PC-9 (cell line): ENCODE data around the gene ALCAM. TPM values are rescaled to one million over a fixed set of nuclear protein-coding genes. Genes with fewer than 3 reads are reported as not detected.

ENCODE experiments used
- BruUV-seq: library from RNA; stranded (reverse); fragments of 400-500 nt; replicated peaks from 2 replicates; lab custom pipeline; 2021; lab: Mats Ljungman, UMichigan
- CTCF ChIA-PET: fragments of 300-600 bp; sonication (Branson Sonifier 250); formaldehyde crosslinking; loops from one replicate; lab custom pipeline; 2022; ENCODE audit warnings: antibody characterized with exemption; lab: Charles Lee
- POLR2A ChIA-PET: fragments of 300-600 bp; sonication (Branson Sonifier 250); formaldehyde crosslinking; loops from one replicate; lab custom pipeline; 2022; ENCODE audit warnings: antibody characterized with exemption; ENCODE audit not compliant: unreplicated experiment; lab: Charles Lee
- DNase-seq, 2 experiments: peaks; one replicate each; pipeline versions ENCODE4 v3.0.0 to v3.0.0-alpha.2; 2015 to 2022; ENCODE audit warnings: mixed read lengths in 1 of 2
- H2AFZ ChIP-seq: fragments of 200-600 bp; sonication (generic); 2 replicates; pipeline ENCODE4 v1.8.1; 2017; ENCODE audit warnings: antibody characterized with exemption
- H3F3A ChIP-seq: fragments of 200-600 bp; sonication (generic); 2 replicates; pipeline ENCODE4 v1.8.1; 2017; ENCODE audit warnings: antibody characterized with exemption, mild to moderate bottlenecking, low read depth; ENCODE audit not compliant: insufficient read depth
- H3K27ac ChIP-seq: fragments of 200-600 bp; sonication (generic); 2 replicates; pipeline ENCODE4 v1.6.1; 2016; ENCODE audit warnings: mixed run types
- H3K27me3 ChIP-seq: fragments of 200-600 bp; sonication (generic); 2 replicates; pipeline ENCODE4 v1.6.1; 2016; ENCODE audit warnings: low read depth, mixed run types; ENCODE audit not compliant: insufficient read depth
- H3K36me3 ChIP-seq: fragments of 200-600 bp; sonication (generic); 2 replicates; pipeline ENCODE4 v1.6.1; 2016; ENCODE audit warnings: low read depth, mixed run types
- H3K4me1 ChIP-seq: fragments of 200-600 bp; sonication (generic); replicated peaks from 2 replicates; pipeline ENCODE4 v1.6.1; 2016; ENCODE audit warnings: mixed run types; ENCODE audit not compliant: insufficient read depth
- H3K4me2 ChIP-seq: fragments of 200-600 bp; sonication (generic); 2 replicates; pipeline ENCODE4 v1.6.1; 2017; ENCODE audit warnings: mixed run types
- H3K4me3 ChIP-seq: fragments of 200-600 bp; sonication (generic); 2 replicates; pipeline ENCODE4 v1.6.1; 2016; ENCODE audit warnings: mixed run types
- H3K79me2 ChIP-seq: fragments of 200-600 bp; sonication (generic); 2 replicates; pipeline ENCODE4 v1.6.1; 2017; ENCODE audit warnings: low read depth, mixed run types
- H3K9me2 ChIP-seq: fragments of 200-600 bp; sonication (generic); 2 replicates; pipeline ENCODE4 v1.8.1; 2017; ENCODE audit warnings: mild to moderate bottlenecking; ENCODE audit not compliant: insufficient read depth
- H3K9me3 ChIP-seq: fragments of 200-600 bp; sonication (generic); 2 replicates; pipeline ENCODE4 v1.8.1; 2016; ENCODE audit warnings: low read depth; ENCODE audit not compliant: insufficient read depth
- H4K20me1 ChIP-seq: fragments of 200-600 bp; sonication (generic); 2 replicates; pipeline ENCODE4 v1.8.1; 2017; ENCODE audit not compliant: insufficient read depth
- CTCF ChIP-seq: fragments of 200-600 bp; sonication (generic); conservative IDR thresholded peaks from 2 replicates; pipeline ENCODE4 v1.6.1; 2017; ENCODE audit warnings: mixed run types, antibody characterized with exemption, mild to moderate bottlenecking, moderate library complexity
- EZH2 ChIP-seq: fragments of 200-600 bp; sonication (generic); IDR thresholded peaks from 2 replicates; pipeline ENCODE4 v1.8.0; 2017; ENCODE audit warnings: antibody characterized with exemption, low read depth
- intact Hi-C: fragments of 100-400 bp; cut with micrococcal nuclease; formaldehyde crosslinking; loops from one replicate; pipeline ENCODE4 v1.10.0; 2022; ENCODE audit not compliant: unreplicated experiment
- total RNA-seq: library from RNA; stranded (reverse); gene quantifications from 2 replicates; pipeline ENCODE4 v1.2.3, GENCODE V29; 2021

The ALCAM gene
- total RNA-seq, 1 experiment from 2014 or later, result 132 TPM

- TF ChIP-seq CTCF, result no peak
- no peak for TF ChIP-seq EZH2
- no peak overlapping the region for H3K4me2 ChIP-seq
- no peaks in the 10 kb centered on the region for H3K27me3 ChIP-seq
- H3K79me2 ChIP-seq, result peaks cover 6% of the 10 kb centered on the region; the same call in 1 of the 2 replicates
- ChIA-PET POLR2A (no interaction called here), CTCF (no interaction called here)
- H3K36me3 ChIP-seq, result peaks cover 11% of the 10 kb centered on the region; the same call in 1 of the 2 replicates
- intact Hi-C loops, result loop anchor here (5.0 kb wide), 1 partner anchor 1818 kb away; no protein-coding TSS in a partner anchor
- H3K27ac ChIP-seq, result no peak overlapping the region
- H2AFZ ChIP-seq, result no peak overlapping the region
- DNase-seq, result no peak
- no peaks in the 10 kb centered on the region for H3K9me2 ChIP-seq
- no TSS peak for BruUV-seq
- H3K4me3 ChIP-seq, result no peak overlapping the region
- peaks cover 30% of the 10 kb centered on the region for H3K4me1 ChIP-seq
- H4K20me1 ChIP-seq, result no peaks in the 10 kb centered on the region
- H3F3A ChIP-seq, result peaks cover 25% of the 10 kb centered on the region
- H3K9me3 ChIP-seq, result peaks cover 17% of the 10 kb centered on the region
Observed at GRCh38 chr3:105399611-105400010, 32.9 kb downstream of the ALCAM start.

- Histone ChIP-seq H3K27me3 (no peaks in the 10 kb centered on the region), H3K4me2 (peak overlapping the region; percentile 64), H3K9me3 (peaks cover 17% of the 10 kb centered on the region), H3K27ac (peak overlapping the region; percentile 91), H3K79me2 (peaks cover 6% of the 10 kb centered on the region; the same call in 1 of the 2 replicates), H2AFZ (peak overlapping the region; percentile 59; the same call in 1 of the 2 replicates), H3K36me3 (peaks cover 11% of the 10 kb centered on the region; the same call in 1 of the 2 replicates), H3K4me3 (peak overlapping the region; percentile 40; the same call in 1 of the 2 replicates), H3K4me1 (peaks cover 30% of the 10 kb centered on the region), H3K9me2 (no peaks in the 10 kb centered on the region), H3F3A (peaks cover 25% of the 10 kb centered on the region), H4K20me1 (no peaks in the 10 kb centered on the region)
- no TSS peak for BruUV-seq
- ChIA-PET POLR2A (interaction anchor here (0.5 to 2.8 kb wide), 4 partner anchors 31 to 467 kb away, joined by 7 to 25 read pairs (median 10); partner anchors contain the start of gene CBLB), CTCF (interaction anchor here (1.8 kb wide), 1 partner anchor 35 kb away, joined by 6 read pairs; the partner anchor contains the start of gene ALCAM)
- no peak for TF ChIP-seq EZH2
- no peak for TF ChIP-seq CTCF
- intact Hi-C loops, result loop anchor here (5.0 kb wide), 1 partner anchor 1816 kb away; no protein-coding TSS in a partner anchor
- peak in 1 of 2 experiments; percentile 2 for DNase-seq
Observed at GRCh38 chr3:105401254-105401653, 34.5 kb downstream of the ALCAM start.

GRCh38 chr3:105401691-105402149, 35.0 kb downstream of the ALCAM start:
- Histone ChIP-seq H4K20me1 (no peaks in the 10 kb centered on the region), H3F3A (peaks cover 25% of the 10 kb centered on the region), H3K9me2 (no peaks in the 10 kb centered on the region), H3K36me3 (peaks cover 11% of the 10 kb centered on the region; the same call in 1 of the 2 replicates), H3K4me2 (peak overlapping the region; percentile 64), H3K9me3 (peaks cover 17% of the 10 kb centered on the region), H3K79me2 (peaks cover 6% of the 10 kb centered on the region; the same call in 1 of the 2 replicates), H2AFZ (peak overlapping the region; percentile 59; the same call in 1 of the 2 replicates), H3K4me3 (peak overlapping the region; percentile 40; the same call in 1 of the 2 replicates), H3K27ac (peak overlapping the region; percentile 91), H3K4me1 (peaks cover 30% of the 10 kb centered on the region), H3K27me3 (no peaks in the 10 kb centered on the region)
- no peak for TF ChIP-seq CTCF
- no peak for TF ChIP-seq EZH2
- ChIA-PET POLR2A (interaction anchor here (0.6 to 2.8 kb wide), 5 partner anchors 33 to 941 kb away, joined by 5 to 25 read pairs (median 8); partner anchors contain the start of gene CBLB), CTCF (interaction anchor here (0.6 to 1.8 kb wide), 5 partner anchors 33 to 833 kb away, joined by 3 to 17 read pairs (median 6); partner anchors contain the start of gene ALCAM)
- BruUV-seq, result no TSS peak
- intact Hi-C loops, result loop anchor here (1.0 to 5.0 kb wide), 4 partner anchors 33 to 1816 kb away; no protein-coding TSS in a partner anchor
- DNase-seq, result peak; percentile 8 to 75
